ENCODE data around the gene ADAMTS3.

The ADAMTS3 gene

DNA sequence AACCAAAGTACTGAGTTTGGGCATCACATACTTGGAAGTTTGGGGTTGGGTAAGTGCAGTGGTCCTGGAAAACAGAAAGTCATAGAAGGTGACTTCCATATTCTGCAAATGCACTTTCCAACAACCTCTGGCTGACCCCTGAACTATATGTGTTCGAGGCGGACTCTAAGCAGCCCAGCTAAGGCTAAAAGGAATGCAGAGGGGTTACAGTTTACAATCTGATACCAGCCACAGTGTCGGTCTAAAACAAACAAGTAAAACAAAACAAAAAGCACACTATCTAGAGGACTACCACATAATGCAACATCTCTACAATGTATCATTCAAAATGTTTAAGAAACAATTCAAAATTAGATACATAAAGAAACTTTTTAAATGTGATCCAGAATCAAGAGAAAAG is 185.6 kb downstream of the ADAMTS3 start:
- TF ChIP-seq, protein P1, sequence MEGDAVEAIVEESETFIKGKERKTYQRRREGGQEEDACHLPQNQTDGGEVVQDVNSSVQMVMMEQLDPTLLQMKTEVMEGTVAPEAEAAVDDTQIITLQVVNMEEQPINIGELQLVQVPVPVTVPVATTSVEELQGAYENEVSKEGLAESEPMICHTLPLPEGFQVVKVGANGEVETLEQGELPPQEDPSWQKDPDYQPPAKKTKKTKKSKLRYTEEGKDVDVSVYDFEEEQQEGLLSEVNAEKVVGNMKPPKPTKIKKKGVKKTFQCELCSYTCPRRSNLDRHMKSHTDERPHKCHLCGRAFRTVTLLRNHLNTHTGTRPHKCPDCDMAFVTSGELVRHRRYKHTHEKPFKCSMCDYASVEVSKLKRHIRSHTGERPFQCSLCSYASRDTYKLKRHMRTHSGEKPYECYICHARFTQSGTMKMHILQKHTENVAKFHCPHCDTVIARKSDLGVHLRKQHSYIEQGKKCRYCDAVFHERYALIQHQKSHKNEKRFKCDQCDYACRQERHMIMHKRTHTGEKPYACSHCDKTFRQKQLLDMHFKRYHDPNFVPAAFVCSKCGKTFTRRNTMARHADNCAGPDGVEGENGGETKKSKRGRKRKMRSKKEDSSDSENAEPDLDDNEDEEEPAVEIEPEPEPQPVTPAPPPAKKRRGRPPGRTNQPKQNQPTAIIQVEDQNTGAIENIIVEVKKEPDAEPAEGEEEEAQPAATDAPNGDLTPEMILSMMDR (IDR thresholded peaks at IDR 0.05; ENCODE audit: low read depth, low read length): no peak
- no peak for DNase-seq
- no peaks in the 10 kb centered on the region for H3K36me3 ChIP-seq
- H3K27me3 ChIP-seq (ENCODE audit: insufficient read depth, low read depth, severe bottlenecking): no peaks in the 10 kb centered on the region
- H3K9me3 ChIP-seq (ENCODE audit: severe bottlenecking): no peaks in the 10 kb centered on the region
- no peak overlapping the region for H3K4me3 ChIP-seq (ENCODE audit: low read depth, low read length)
- H3K27ac ChIP-seq: no peak overlapping the region

- DNase-seq: no peak
- Histone ChIP-seq H3K9me3 (ENCODE audit: severe bottlenecking) (no peaks in the 10 kb centered on the region), H3K27me3 (ENCODE audit: insufficient read depth, low read depth, severe bottlenecking) (no peaks in the 10 kb centered on the region), H3K36me3 (no peaks in the 10 kb centered on the region), H3K27ac (no peak overlapping the region), H3K4me3 (ENCODE audit: low read depth, low read length) (no peak overlapping the region)
- TF ChIP-seq, protein P1 (IDR thresholded peaks at IDR 0.05; ENCODE audit: low read depth, low read length): no peak
Observed at GRCh38 chr4:72378901-72379300, 190.1 kb downstream of the ADAMTS3 start.

GRCh38 chr4:72377491-72378194 is 191.4 kb downstream of the ADAMTS3 start:
- no peaks in the 10 kb centered on the region for H3K36me3 ChIP-seq
- no peaks in the 10 kb centered on the region for H3K9me3 ChIP-seq (ENCODE audit: severe bottlenecking)
- DNase-seq: no peak
- H3K27me3 ChIP-seq (ENCODE audit: insufficient read depth, low read depth, severe bottlenecking): no peaks in the 10 kb centered on the region
- TF ChIP-seq, protein P1 (IDR thresholded peaks at IDR 0.05; ENCODE audit: low read depth, low read length): no peak
- H3K4me3 ChIP-seq (ENCODE audit: low read depth, low read length): no peak overlapping the region
- H3K27ac ChIP-seq: no peak overlapping the region

- no peak overlapping the region for H3K27ac ChIP-seq
- H3K9me3 ChIP-seq (ENCODE audit: severe bottlenecking): no peaks in the 10 kb centered on the region
- H3K27me3 ChIP-seq (ENCODE audit: insufficient read depth, low read depth, severe bottlenecking): no peaks in the 10 kb centered on the region
- no peak overlapping the region for H3K4me3 ChIP-seq (ENCODE audit: low read depth, low read length)
- TF ChIP-seq, protein P1 (IDR thresholded peaks at IDR 0.05; ENCODE audit: low read depth, low read length): no peak
- DNase-seq: no peak
- H3K36me3 ChIP-seq: no peaks in the 10 kb centered on the region
Observed at GRCh38 chr4:72376901-72377300, 192.1 kb downstream of the ADAMTS3 start.

DNA sequence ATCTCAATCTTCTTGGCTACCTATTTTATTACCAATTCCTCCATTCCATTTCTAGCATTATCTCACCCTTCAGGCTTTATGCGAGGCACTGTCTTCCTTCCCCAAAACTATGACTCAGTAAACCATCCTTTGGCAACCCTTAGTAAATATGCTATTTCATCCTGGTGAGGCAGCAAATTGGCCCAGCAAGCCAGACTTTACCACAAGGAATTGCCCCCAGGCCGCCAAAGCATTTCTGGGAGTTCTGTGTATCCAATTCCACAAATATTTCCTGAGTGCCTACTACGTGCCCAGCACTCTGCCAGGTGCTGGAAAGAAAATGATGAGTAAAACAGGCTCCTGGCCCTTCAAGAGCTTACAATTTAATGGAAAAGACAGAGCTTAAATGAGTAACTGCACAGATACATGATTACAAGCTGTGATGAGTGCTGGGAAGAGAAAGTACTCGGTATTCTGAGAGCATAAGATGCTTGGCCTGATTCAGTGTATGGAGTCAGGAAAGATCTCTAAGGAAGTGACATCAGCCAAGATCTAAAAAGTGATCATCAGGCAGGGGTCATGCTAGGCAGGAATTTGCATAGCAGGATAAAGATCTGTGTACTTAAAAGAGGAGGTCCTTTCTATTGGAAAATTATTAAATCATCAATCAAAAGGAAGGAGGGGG is 193.8 kb downstream of the ADAMTS3 start:
- Histone ChIP-seq H3K27ac (no peak overlapping the region), H3K36me3 (no peaks in the 10 kb centered on the region), H3K9me3 (ENCODE audit: severe bottlenecking) (no peaks in the 10 kb centered on the region), H3K4me3 (ENCODE audit: low read depth, low read length) (no peak overlapping the region), H3K27me3 (ENCODE audit: insufficient read depth, low read depth, severe bottlenecking) (no peaks in the 10 kb centered on the region)
- TF ChIP-seq, protein P1 (IDR thresholded peaks at IDR 0.05; ENCODE audit: low read depth, low read length): no peak
- no peak for DNase-seq

Measured in WERI-Rb-1 (cell line).